ENCODE data around the gene SMAD2.

The SMAD2 gene

GRCh38 chr18:47800248-47800647 is 130.2 kb downstream of the SMAD2 start:
- H3K4me3 ChIP-seq (ENCODE audit: low read depth, low read length), result no peak overlapping the region
- no peak for TF ChIP-seq CTCF (IDR thresholded peaks at IDR 0.05; ENCODE audit: borderline replicate concordance, insufficient read depth, low read depth, low read length)

GRCh38 chr18:47799376-47799775 is 131.1 kb downstream of the SMAD2 start:
- TF ChIP-seq CTCF (IDR thresholded peaks at IDR 0.05; ENCODE audit: borderline replicate concordance, insufficient read depth, low read depth, low read length), result no peak

DNA sequence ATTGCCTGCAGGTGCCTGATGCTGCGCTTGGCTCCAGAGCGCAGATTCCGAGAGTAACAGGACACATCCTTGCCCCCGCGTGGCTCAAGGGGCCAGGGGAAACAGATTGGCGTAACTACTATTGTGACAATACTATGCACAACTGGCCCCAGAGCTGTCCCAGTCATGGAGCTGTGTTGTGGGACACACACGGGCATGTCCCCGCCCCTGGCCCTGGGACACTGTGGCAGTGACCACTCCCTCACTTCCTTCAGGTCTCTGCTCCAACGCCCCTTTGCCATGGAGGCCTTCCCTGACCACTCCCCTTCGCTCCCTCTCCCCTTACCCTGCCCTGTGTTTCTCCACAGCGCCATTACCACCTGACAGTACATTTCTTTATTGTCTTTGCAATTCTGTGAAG is 132.1 kb downstream of the SMAD2 start:
- no peak for TF ChIP-seq CTCF (IDR thresholded peaks at IDR 0.05; ENCODE audit: borderline replicate concordance, insufficient read depth, low read depth, low read length)

More at GRCh38 chr18:47799376-47799775, 131.1 kb downstream of the SMAD2 start:
- H3K4me3 ChIP-seq (ENCODE audit: low read depth, low read length), result no peak overlapping the region

GRCh38 chr18:47797126-47797525 is 133.3 kb downstream of the SMAD2 start:
- no peak overlapping the region for H3K4me3 ChIP-seq (ENCODE audit: low read depth, low read length)
- no peak for TF ChIP-seq CTCF (IDR thresholded peaks at IDR 0.05; ENCODE audit: borderline replicate concordance, insufficient read depth, low read depth, low read length)

More for the DNA sequence above, 132.1 kb downstream of the SMAD2 start:
- H3K4me3 ChIP-seq (ENCODE audit: low read depth, low read length), result no peak overlapping the region

DNA sequence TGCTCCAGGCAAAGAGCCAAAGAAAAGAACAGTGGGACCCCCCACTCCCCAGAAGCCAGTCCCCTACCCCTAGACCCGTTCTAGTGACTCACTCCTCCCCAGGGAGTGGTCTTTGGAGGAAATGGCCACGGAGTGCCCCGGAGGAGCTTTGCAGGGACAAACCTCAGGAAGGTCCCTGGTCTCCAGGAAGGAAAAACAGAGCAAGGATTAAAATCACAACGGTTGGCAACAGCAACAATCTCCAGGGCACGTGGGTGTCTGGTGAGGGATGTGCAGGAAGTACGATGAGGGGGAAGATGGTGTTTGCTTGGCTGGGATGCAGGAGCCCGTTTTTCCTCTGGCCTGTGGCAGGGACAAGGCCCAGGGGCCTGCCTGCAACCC is 135.0 kb downstream of the SMAD2 start:
- no peak overlapping the region for H3K4me3 ChIP-seq (ENCODE audit: low read depth, low read length)
- no peak for TF ChIP-seq CTCF (IDR thresholded peaks at IDR 0.05; ENCODE audit: borderline replicate concordance, insufficient read depth, low read depth, low read length)

DNA sequence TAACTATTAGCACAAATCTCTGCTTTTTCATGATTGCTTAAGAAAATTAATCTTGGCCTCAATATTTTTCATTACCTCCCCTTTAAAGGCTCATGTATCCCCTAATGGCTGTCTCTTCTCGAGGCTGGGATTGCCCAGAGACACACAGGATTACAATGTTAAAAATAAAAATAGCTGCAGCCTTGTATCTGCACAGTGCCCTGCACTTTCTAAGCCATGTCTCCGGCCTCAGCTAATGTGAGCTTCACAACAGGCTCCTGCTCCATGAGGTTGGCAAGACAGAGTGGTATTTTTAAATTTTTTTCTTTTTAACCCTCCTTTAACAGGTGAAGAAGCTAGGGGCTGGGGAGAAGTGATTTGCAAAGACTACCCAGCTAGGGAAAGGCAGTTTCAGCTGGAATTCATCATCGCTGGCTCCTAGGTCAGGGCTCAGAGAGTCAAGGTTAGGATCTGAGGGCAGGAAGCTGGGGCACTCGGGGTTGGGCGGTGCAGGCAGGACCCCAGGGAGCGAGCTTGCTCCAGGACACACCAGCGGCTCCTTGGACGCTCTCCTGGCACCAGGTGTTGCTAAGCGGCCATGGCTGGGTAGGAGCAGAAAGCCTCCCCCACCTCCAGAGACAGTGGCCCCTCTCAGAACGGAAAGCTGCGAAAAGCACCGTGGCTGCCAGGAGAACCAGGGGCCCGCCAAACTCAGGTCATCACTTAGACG is 135.6 kb downstream of the SMAD2 start:
- TF ChIP-seq CTCF (IDR thresholded peaks at IDR 0.05; ENCODE audit: borderline replicate concordance, insufficient read depth, low read depth, low read length), result no peak

GRCh38 chr18:47793609-47794008 is 136.8 kb downstream of the SMAD2 start:
- TF ChIP-seq CTCF (IDR thresholded peaks at IDR 0.05; ENCODE audit: borderline replicate concordance, insufficient read depth, low read depth, low read length), result no peak
- H3K4me3 ChIP-seq (ENCODE audit: low read depth, low read length), result no peak overlapping the region

More for the DNA sequence above, 135.6 kb downstream of the SMAD2 start:
- H3K4me3 ChIP-seq (ENCODE audit: low read depth, low read length), result no peak overlapping the region

All from GM12875 (cell line).